ENCODE data around the gene TBC1D4.

DNA sequence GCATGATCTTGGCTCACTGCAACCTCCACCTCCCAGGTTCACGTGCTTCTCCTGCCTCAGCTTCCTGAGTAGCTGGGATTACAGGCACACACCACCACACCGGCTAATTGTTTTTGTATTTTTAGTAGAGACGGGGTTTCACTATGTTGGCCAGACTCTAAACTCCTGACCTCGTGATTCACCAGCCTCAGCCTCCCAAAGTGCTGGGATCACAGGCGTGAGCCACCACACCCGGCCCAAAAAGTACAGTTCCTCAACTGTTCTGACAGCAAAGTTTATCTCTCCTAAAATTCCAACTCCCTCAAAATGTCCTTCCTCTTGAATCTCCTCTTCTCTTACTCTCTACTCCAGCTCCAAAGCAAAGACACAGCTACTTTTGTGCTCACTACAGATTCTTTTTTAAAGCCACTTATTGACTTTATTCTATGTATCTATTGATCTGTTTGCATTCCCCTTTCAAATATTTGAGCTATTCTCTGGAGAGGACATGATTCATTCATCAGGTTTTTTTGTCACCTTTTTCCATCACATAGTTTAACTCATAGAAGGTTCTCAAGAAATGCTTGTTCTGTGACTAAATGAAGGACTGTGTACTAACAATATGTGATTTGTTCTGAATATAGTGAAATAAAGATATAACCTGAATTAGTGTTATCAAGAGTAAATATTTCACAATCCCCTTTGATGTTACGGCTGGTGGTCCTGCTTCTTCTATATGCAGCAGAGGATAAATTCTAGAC lies 142.2 kb downstream of the TBC1D4 start:
- TF ChIP-seq, protein P1, sequence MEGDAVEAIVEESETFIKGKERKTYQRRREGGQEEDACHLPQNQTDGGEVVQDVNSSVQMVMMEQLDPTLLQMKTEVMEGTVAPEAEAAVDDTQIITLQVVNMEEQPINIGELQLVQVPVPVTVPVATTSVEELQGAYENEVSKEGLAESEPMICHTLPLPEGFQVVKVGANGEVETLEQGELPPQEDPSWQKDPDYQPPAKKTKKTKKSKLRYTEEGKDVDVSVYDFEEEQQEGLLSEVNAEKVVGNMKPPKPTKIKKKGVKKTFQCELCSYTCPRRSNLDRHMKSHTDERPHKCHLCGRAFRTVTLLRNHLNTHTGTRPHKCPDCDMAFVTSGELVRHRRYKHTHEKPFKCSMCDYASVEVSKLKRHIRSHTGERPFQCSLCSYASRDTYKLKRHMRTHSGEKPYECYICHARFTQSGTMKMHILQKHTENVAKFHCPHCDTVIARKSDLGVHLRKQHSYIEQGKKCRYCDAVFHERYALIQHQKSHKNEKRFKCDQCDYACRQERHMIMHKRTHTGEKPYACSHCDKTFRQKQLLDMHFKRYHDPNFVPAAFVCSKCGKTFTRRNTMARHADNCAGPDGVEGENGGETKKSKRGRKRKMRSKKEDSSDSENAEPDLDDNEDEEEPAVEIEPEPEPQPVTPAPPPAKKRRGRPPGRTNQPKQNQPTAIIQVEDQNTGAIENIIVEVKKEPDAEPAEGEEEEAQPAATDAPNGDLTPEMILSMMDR (IDR thresholded peaks at IDR 0.05 in 8 of 11, conservative IDR thresholded peaks at IDR 0.05 in 3 of 11): no peak
- no peak for TF ChIP-seq POLR2AphosphoS5 (IDR thresholded peaks at IDR 0.05)
